NCI-H1694 (cell line): ENCODE results near the gene MC1R.
"Not testable (repeated sequence)": the region's sequence is repeated elsewhere in the genome, so short reads cannot be mapped to it uniquely, and the experiment has no call there.

Experiments used
- DNase-seq: peaks from one replicate; lab custom pipeline; 2025; lab: John Stamatoyannopoulos, UW

The MC1R gene

GRCh38 chr16:89918453-89919347 lies at the start of gene MC1R:
Gene MC1R, plus strand, starts transcription at chr16:89918862. Its CDS starts 397 bp downstream, at chr16:89919259.
- no peak for DNase-seq

GRCh38 chr16:89869911-89870310 lies 48.8 kb upstream of the MC1R start:
- DNase-seq = no peak

- DNase-seq = no peak
Observed at GRCh38 chr16:89870440-89870839, 48.2 kb upstream of the MC1R start.

- DNase-seq = no peak
Observed at GRCh38 chr16:89871895-89872294, 46.8 kb upstream of the MC1R start.

GRCh38 chr16:89873109-89873971 lies 45.3 kb upstream of the MC1R start, which contains the start of gene TCF25:
Gene TCF25, plus strand, starts transcription at chr16:89873592. Its CDS starts 76 bp downstream, at chr16:89873668.
- DNase-seq = peak; percentile 59

- DNase-seq = peak; percentile 72
Observed at GRCh38 chr16:89873972-89874689, 44.5 kb upstream of the MC1R start.

- not testable (repeated sequence) for DNase-seq
Observed at GRCh38 chr16:89879123-89879522, 39.5 kb upstream of the MC1R start.

- no peak for DNase-seq
Observed at GRCh38 chr16:89880477-89881367, 37.9 kb upstream of the MC1R start.

- no peak for DNase-seq
Observed at GRCh38 chr16:89881368-89881730, 37.3 kb upstream of the MC1R start.

GRCh38 chr16:89883346-89884040 lies 35.2 kb upstream of the MC1R start:
- DNase-seq = no peak

- no peak for DNase-seq
Observed at GRCh38 chr16:89884041-89884421, 34.6 kb upstream of the MC1R start.

- no peak for DNase-seq
Observed at GRCh38 chr16:89887243-89887642, 31.4 kb upstream of the MC1R start.

GRCh38 chr16:89890200-89890599 lies 28.5 kb upstream of the MC1R start:
- DNase-seq = no peak

- no peak for DNase-seq
Observed at GRCh38 chr16:89890886-89891657, 27.6 kb upstream of the MC1R start.

- DNase-seq = no peak
Observed at GRCh38 chr16:89892055-89892630, 26.5 kb upstream of the MC1R start.

- no peak for DNase-seq
Observed at GRCh38 chr16:89892635-89893034, 26.0 kb upstream of the MC1R start.

GRCh38 chr16:89893642-89894548 lies 24.8 kb upstream of the MC1R start:
- no peak for DNase-seq
